Measurements from ENCODE around the gene TAS1R3. TPM values are rescaled to one million over a fixed set of nuclear protein-coding genes. Genes with fewer than 3 reads are reported as not detected.

Gene TAS1R3
- total RNA-seq, 1 donor from 2014 or later: 0.65 TPM

DNA sequence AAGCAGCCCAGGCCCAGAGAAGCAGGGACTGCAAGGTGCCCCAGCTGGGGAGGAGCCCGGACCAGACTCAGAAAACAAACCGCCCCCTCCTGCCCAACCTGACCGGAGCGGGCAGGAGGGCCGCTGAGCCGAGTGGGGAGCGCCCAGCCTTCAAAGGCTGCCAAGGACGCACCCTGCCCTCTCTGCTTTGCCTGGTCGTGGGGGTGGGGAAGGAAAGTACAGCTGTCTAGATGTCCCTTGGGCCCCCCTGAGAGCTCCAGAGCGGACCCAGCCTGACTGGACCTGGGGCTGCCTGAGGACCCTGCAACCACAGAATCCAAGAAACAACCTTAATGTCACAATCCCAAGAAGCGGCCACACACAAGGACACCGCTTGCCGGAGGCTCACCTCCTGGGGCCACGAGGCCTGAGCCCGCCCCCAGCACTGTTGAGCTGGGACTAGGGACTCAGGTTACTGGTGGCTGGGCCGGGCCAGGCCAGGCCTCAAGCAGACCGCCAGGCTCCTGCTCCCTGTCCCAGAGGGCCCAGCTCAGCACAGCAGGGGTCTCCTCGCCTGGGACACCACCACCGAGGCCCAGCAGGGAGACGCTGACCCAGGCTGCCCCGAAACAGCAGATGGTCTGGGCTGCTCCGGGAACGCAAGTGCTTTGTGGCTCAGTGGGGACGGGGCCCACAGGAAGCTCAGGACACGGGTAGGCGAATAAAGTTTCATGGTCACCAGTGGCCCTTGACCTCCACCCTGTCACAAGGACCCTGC is 16.8 kb downstream of the TAS1R3 start:
- TF ChIP-seq, protein P1, sequence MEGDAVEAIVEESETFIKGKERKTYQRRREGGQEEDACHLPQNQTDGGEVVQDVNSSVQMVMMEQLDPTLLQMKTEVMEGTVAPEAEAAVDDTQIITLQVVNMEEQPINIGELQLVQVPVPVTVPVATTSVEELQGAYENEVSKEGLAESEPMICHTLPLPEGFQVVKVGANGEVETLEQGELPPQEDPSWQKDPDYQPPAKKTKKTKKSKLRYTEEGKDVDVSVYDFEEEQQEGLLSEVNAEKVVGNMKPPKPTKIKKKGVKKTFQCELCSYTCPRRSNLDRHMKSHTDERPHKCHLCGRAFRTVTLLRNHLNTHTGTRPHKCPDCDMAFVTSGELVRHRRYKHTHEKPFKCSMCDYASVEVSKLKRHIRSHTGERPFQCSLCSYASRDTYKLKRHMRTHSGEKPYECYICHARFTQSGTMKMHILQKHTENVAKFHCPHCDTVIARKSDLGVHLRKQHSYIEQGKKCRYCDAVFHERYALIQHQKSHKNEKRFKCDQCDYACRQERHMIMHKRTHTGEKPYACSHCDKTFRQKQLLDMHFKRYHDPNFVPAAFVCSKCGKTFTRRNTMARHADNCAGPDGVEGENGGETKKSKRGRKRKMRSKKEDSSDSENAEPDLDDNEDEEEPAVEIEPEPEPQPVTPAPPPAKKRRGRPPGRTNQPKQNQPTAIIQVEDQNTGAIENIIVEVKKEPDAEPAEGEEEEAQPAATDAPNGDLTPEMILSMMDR (IDR thresholded peaks at IDR 0.05): no peak
- Histone ChIP-seq H3K4me1 (peaks cover 56% of the 10 kb centered on the region), H3K27me3 (ENCODE audit: low read depth) (peaks cover 4% of the 10 kb centered on the region), H3K4me3 (peak overlapping the region; percentile 72), H3K27ac (peak overlapping the region; percentile 78), H3K36me3 (no peaks in the 10 kb centered on the region), H3K9me3 (no peaks in the 10 kb centered on the region)
- ATAC-seq: peak; percentile 48 to 51
- intact Hi-C loops (cut with DNase I): no loop called here
- DNase-seq: no peak

DNA sequence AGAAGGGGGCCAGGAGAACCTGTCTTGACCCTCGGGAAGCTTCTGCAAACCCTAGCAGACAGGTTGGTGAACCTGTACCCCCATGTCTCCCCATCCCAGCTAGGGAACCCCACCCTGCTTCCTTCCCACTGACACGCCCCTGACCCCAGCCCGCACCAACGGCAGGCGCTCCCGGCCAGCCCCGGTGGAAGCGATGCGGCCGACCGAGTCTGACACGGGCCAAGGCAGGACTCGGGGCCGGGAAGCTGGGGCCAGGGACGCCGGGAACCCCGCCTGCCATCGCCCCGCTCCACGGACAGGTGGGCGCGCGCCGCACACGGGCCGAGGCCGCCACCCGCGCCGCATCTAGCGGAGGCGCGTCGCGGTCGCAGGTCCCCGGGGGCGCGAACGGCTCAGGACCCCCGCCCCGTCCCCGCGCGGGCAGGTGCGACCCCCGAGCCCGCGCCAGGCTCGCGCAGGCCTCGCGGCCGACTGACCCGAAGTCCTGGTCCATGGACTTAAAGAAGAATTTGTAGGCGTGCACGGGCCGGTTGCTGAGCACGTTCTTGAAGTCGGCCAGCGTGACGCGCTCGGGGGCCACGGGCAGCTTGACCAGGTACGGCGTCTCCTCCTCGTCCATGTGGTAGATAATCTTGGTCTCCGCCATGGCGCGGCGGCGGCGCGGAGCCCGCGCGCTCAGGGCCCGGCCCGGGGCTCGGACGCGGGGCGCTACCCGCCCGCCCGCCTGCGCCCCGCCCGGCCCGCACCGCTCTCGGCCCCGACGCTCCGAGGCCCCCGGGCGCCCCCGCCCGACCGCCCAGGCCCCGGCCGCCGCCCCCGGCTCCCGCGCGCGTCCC is 17.6 kb downstream of the TAS1R3 start:
- H3K27ac ChIP-seq: peak overlapping the region; percentile 78
- DNase-seq: peak; percentile 75

DNA sequence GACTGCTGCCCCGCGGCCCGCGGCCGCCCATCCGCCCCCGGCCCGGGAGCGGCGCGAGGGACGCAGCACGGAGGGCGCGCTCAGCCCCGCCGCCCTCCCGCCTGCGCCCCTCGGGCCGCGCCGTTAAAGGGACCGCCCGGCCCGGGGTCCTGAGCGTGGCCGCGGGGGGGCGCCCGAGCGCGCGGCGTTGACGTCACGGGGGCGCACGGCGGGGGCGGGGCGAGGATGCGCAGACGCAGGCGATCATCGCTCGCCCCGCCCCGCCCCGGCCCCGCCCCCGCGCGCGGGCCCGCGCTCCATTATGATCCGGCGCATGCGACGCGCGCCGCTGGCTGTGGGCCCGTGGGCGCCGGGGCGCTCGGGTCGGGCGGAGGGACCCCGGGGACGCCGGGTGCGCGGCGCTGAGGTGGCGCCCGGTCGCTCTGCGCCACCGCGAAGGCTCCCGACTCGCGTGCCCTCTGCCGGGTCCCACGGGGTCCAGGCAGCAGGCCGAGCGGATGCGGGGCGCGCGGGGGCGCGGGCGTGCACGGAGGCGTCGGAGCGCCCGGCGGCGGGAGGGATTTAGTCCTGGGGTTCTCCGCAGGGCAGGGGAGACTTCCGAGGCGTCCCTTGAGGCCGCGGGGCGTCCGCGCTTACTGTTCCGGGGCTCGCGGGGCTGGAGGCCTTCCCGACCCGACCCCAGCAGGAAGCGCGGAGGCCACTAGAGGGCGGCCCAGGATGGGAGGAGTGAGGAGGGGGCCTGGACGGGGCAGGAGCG is 18.4 kb downstream of the TAS1R3 start, which contains the start of gene DVL1:
TSS of gene DVL1 (minus strand) at position 163 of the 757 bp plus-strand sequence. CDS start 353 bp downstream, outside the sequence.
- peak within 1 kb of the TSS; percentile 85 for H3K27ac ChIP-seq
- TF ChIP-seq, protein P1 (IDR thresholded peaks at IDR 0.05): peak; percentile 24
- H3K27me3 ChIP-seq (ENCODE audit: low read depth): peaks cover 20% of the 10 kb centered on the region
- ATAC-seq (peak; percentile 56 to 74), DNase-seq (peak; percentile 76)
- H3K4me1 ChIP-seq: peaks cover 70% of the 10 kb centered on the region
- peaks cover 4% of the 10 kb centered on the region for H3K36me3 ChIP-seq
- intact Hi-C loops (cut with DNase I): no loop called here
- peak within 1 kb of the TSS; percentile 72 for H3K4me3 ChIP-seq
- H3K9me3 ChIP-seq: no peaks in the 10 kb centered on the region

More for the DNA sequence above, 17.6 kb downstream of the TAS1R3 start:
- Histone ChIP-seq H3K4me1 (peaks cover 63% of the 10 kb centered on the region), H3K27me3 (ENCODE audit: low read depth) (peaks cover 12% of the 10 kb centered on the region), H3K4me3 (peak overlapping the region; percentile 72), H3K36me3 (no peaks in the 10 kb centered on the region), H3K9me3 (no peaks in the 10 kb centered on the region)
- TF ChIP-seq, protein P1 (IDR thresholded peaks at IDR 0.05): no peak
- intact Hi-C loops (cut with DNase I): no loop called here
- ATAC-seq: peak in 1 of 2 donors; percentile 1

DNA sequence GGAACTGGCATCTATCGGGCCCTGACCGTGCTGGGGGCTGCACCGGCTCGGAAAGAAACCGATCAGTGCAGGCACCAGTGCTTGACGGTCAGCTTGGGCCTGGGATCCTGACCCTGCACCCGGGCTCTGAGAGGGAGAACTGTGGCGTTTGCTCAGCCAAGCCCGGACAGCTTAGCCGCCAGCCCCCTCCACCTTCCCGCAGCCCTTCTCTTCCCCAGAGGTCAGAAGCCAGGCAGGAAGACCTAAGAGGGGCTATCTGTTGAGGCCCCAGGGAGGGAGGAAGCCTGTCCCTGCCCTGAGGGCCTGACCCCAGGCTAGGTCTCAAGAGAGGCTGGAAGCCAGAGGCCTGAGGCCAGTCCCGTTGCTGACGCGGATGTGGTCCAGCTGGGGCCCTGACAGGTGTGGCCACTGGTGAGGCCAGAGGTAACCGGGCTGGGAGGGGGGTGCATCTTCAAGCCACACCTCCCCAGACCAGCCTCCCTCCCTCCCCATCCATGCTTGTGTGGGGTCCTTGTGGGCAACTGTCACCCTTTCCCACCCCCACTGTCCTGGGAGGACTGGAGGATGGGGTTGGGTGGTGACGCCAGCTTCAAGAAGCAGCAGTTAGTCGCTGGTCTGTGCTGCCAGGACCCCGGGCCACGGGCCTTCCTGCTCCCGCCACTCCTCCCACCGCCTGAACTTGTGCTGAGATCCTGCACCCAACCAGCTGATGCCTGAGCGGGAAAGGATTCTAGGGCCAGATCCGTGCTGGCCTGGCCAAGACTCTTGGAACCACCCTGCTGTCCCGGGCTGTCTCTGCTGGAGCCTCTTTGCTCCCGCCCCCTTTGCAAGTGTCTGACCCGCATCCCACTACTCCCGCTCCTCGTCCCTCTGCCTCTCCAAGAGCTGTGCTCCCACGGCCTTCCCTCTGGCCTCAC is 20.7 kb downstream of the TAS1R3 start:
- peaks cover 51% of the 10 kb centered on the region for H3K4me1 ChIP-seq
- H3K4me3 ChIP-seq: peak overlapping the region; percentile 12
- TF ChIP-seq, protein P1 (IDR thresholded peaks at IDR 0.05): no peak
- peak overlapping the region; percentile 39 for H3K27ac ChIP-seq
- DNase-seq (no peak), ATAC-seq (peak in 1 of 2 donors; percentile 2)
- H3K9me3 ChIP-seq: no peaks in the 10 kb centered on the region
- intact Hi-C loops (cut with DNase I): no loop called here
- H3K27me3 ChIP-seq (ENCODE audit: low read depth): peaks cover 35% of the 10 kb centered on the region
- H3K36me3 ChIP-seq: peaks cover 8% of the 10 kb centered on the region
